SK-N-SH (cell line): ENCODE measurements around the gene SF3A1. TPM values are rescaled to one million over a fixed set of nuclear protein-coding genes. Genes with fewer than 3 reads are reported as not detected.

Source experiments
- CTCF ChIA-PET: fragments of 300-600, 350-600 bp; formaldehyde crosslinking; extraction: SDS; loops from one replicate; lab custom pipeline; 2021; lab: Yijun Ruan, JAX
- POLR2A ChIA-PET: fragments of 350-600 bp; sonication (Branson Sonifier 250); formaldehyde crosslinking; extraction: SDS; loops from one replicate; lab custom pipeline; 2020; ENCODE audit warnings: antibody characterized with exemption, inconsistent platforms; lab: Yijun Ruan, JAX
- DNase-seq: peaks from one replicate; pipeline ENCODE4 v3.0.0; 2012
- H2AFZ ChIP-seq: fragments of 200-600 bp; sonication (generic); 2 replicates; pipeline ENCODE4 v1.8.1; 2016; ENCODE audit warnings: antibody characterized with exemption, mild to moderate bottlenecking, low read depth
- H3F3A ChIP-seq: fragments of 200-600 bp; sonication (generic); replicated peaks from 2 replicates; pipeline ENCODE3; 2016; ENCODE audit warnings: antibody characterized with exemption, mild to moderate bottlenecking; ENCODE audit not compliant: insufficient read depth
- H3K27ac ChIP-seq, 2 experiments: fragments of 200-500 bp in 1 of 2; fragments of 200-600 bp in 1 of 2; sonication (Bioruptor generic) in 1 of 2; sonication (generic), shearing (Covaris generic) in 1 of 2; 2 replicates each; pipeline versions ENCODE4 v1.5.1 to v1.6.1; 2014 to 2016; ENCODE audit warnings: low read depth in 2 of 2, inconsistent platforms in 1 of 2, low read length in 1 of 2, mild to moderate bottlenecking in 1 of 2, mixed read lengths in 1 of 2
- H3K27me3 ChIP-seq: fragments of 200-600 bp; sonication (generic), shearing (Covaris generic); 2 replicates; pipeline ENCODE4 v1.6.1; 2016; ENCODE audit warnings: mixed run types; ENCODE audit not compliant: insufficient read depth
- H3K36me3 ChIP-seq, 2 experiments: fragments of 200-500 bp in 1 of 2; fragments of 200-600 bp in 1 of 2; sonication (Bioruptor generic) in 1 of 2; sonication (generic) in 1 of 2; replicated peaks in 1 of 2; 2 replicates each; pipeline versions ENCODE3 to v1.5.1; 2014 to 2016; ENCODE audit warnings: low read length in 1 of 2, mild to moderate bottlenecking in 1 of 2; ENCODE audit not compliant: insufficient read depth in 2 of 2, control insufficient read depth in 1 of 2
- H3K4me1 ChIP-seq, 2 experiments: fragments of 200-500 bp in 1 of 2; fragments of 200-600 bp in 1 of 2; sonication (Bioruptor generic) in 1 of 2; sonication (generic), shearing (Covaris generic) in 1 of 2; 2 replicates each; pipeline versions ENCODE4 v1.5.1 to v1.6.1; 2014 to 2016; ENCODE audit warnings: low read depth in 1 of 2, low read length in 1 of 2, mixed run types in 1 of 2; ENCODE audit not compliant: insufficient read depth in 2 of 2, control insufficient read depth in 1 of 2
- H3K4me2 ChIP-seq: fragments of 200-600 bp; sonication (generic), shearing (Covaris generic); 2 replicates; pipeline ENCODE4 v1.6.1; 2017; ENCODE audit warnings: mixed run types
- H3K4me3 ChIP-seq, 2 experiments: fragments of 200-500 bp in 1 of 2; fragments of 200-600 bp in 1 of 2; sonication (Bioruptor generic) in 1 of 2; sonication (generic), shearing (Covaris generic) in 1 of 2; 2 replicates each; pipeline versions ENCODE4 v1.5.1 to v1.8.1; 2014 to 2016; ENCODE audit warnings: low read depth in 2 of 2, inconsistent platforms in 1 of 2, low read length in 1 of 2, mild to moderate bottlenecking in 1 of 2, mixed read lengths in 1 of 2, moderate library complexity in 1 of 2
- H3K79me2 ChIP-seq: fragments of 200-600 bp; sonication (generic); 2 replicates; pipeline ENCODE4 v1.8.1; 2017; ENCODE audit warnings: mild to moderate bottlenecking; ENCODE audit not compliant: insufficient read depth
- H3K9ac ChIP-seq: fragments of 200-600 bp; sonication (generic); 2 replicates; pipeline ENCODE4 v1.6.1; 2017; ENCODE audit warnings: mixed run types
- H3K9me2 ChIP-seq: fragments of 200-600 bp; sonication (generic); 2 replicates; pipeline ENCODE4 v1.6.1; 2017; ENCODE audit warnings: mixed run types
- H3K9me3 ChIP-seq: fragments of 200-600 bp; sonication (generic); 2 replicates; pipeline ENCODE4 v1.6.1; 2017; ENCODE audit warnings: mixed run types, mild to moderate bottlenecking, moderate library complexity
- H4K20me1 ChIP-seq: fragments of 200-600 bp; sonication (generic); 2 replicates; pipeline ENCODE4 v1.6.1; 2017; ENCODE audit warnings: mild to moderate bottlenecking, mixed run types; ENCODE audit not compliant: insufficient read depth
- CHD2 ChIP-seq: fragments of 150-350 bp; IDR thresholded peaks from 2 replicates; pipeline ENCODE4 v1.6.1; 2018; ENCODE audit warnings: low read length; ENCODE audit not compliant: partially characterized antibody
- ELF1 ChIP-seq: IDR thresholded peaks from 2 replicates; pipeline ENCODE4 v1.4.0; 2012
- FOSL2 ChIP-seq: IDR thresholded peaks from 2 replicates; pipeline ENCODE4 v1.4.0; 2012; ENCODE audit warnings: low read depth, mild to moderate bottlenecking, moderate library complexity, borderline replicate concordance
- GABPA ChIP-seq: IDR thresholded peaks from 2 replicates; pipeline ENCODE4 v1.4.0; 2012; ENCODE audit warnings: low read depth, mild to moderate bottlenecking
- JUND ChIP-seq: IDR thresholded peaks from 2 replicates; pipeline ENCODE4 v1.4.0; 2012
- MXI1 ChIP-seq: IDR thresholded peaks from 2 replicates; pipeline ENCODE4 v1.6.1; 2012; ENCODE audit warnings: mild to moderate bottlenecking, low read depth, low read length, improper control_type of control experiment
- NRF1 ChIP-seq: IDR thresholded peaks from 2 replicates; pipeline ENCODE4 v1.6.1; 2012; ENCODE audit warnings: low read depth, mild to moderate bottlenecking, low read length
- POLR2AphosphoS5 ChIP-seq: IDR thresholded peaks from 2 replicates; pipeline ENCODE4 v1.6.1; 2012; ENCODE audit warnings: low read depth, low read length
- RAD21 ChIP-seq: IDR thresholded peaks from 2 replicates; pipeline ENCODE4 v1.6.1; 2012; ENCODE audit warnings: mild to moderate bottlenecking, low read length
- RFX5 ChIP-seq: IDR thresholded peaks from 2 replicates; pipeline ENCODE4 v1.6.1; 2012; ENCODE audit warnings: mild to moderate bottlenecking, improper control_type of control experiment, low read length
- SIN3A ChIP-seq: IDR thresholded peaks from 2 replicates; pipeline ENCODE4 v1.6.1; 2012; ENCODE audit warnings: low read depth, mild to moderate bottlenecking, low read length, moderate library complexity, borderline replicate concordance
- SMC3 ChIP-seq: IDR thresholded peaks from 2 replicates; pipeline ENCODE4 v1.6.1; 2012; ENCODE audit warnings: low read depth, low read length, improper control_type of control experiment
- TAF1 ChIP-seq: IDR thresholded peaks from 2 replicates; pipeline ENCODE4 v1.6.1; 2012; ENCODE audit warnings: low read depth, mild to moderate bottlenecking, low read length, moderate library complexity, borderline replicate concordance
- WGBS: methylation state at CpG from one replicate; pipeline ENCODE4 v1.1.6; 2017; ENCODE audit warnings: low lambda C conversion rate; 5-methylcytosine and 5-hydroxymethylcytosine counted together
- polyA plus RNA-seq, 3 experiments: library from polyadenylated mRNA; depleted of rRNA; stranded (reverse); fragments of >200 nt; gene quantifications; 2 replicates each; pipeline ENCODE4 v1.2.3, GENCODE V29; 2012
- TF ChIP-seq, protein P1 (sequence below): fragments of 150-350 bp; IDR thresholded peaks from 2 replicates; pipeline ENCODE4 v1.6.1; 2017; ENCODE audit warnings: antibody characterized with exemption, low read length, low read depth, borderline replicate concordance
- TF ChIP-seq, protein P2 (sequence below): fragments of 150-350 bp; IDR thresholded peaks from 2 replicates; pipeline ENCODE4 v1.6.1; 2016; ENCODE audit warnings: mild to moderate bottlenecking, low read depth, low read length
- TF ChIP-seq, protein P3 (sequence below): IDR thresholded peaks from 2 replicates; pipeline ENCODE4 v1.4.0; 2012; ENCODE audit warnings: low read depth, borderline replicate concordance

Gene SF3A1
- polyA plus RNA-seq, 1 of the 3 experiments (the other 2 are of a cell fraction): 75.2 TPM

DNA sequence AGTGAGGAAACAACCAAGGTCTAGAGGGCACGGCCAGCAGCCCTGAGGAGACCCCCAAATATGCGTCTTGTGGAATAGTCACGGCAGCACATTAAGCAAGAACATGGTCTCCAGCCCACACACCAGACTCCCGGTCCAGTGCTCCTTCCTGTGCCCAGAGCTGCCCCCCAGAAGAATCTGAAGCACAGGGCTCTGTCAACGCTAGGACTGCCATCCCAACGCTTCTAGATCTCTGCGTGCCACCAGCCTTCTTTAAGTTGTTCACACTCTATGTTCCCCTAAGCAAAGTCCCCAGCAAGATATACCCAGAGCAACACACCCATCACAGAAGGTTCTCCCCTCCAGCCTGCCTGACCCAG lies 36.6 kb upstream of the SF3A1 start:
- Histone ChIP-seq H3K4me1 (peaks cover 0 to 13% of the 10 kb centered on the region in 2 experiments; a peak in 2 of 4 replicates), H3K9me2 (no peaks in the 10 kb centered on the region), H3K4me2 (no peak overlapping the region), H3K4me3 (no peak overlapping the region), H4K20me1 (0 out of 2 replicates have a peak, but pooled peaks cover 3% of the 10 kb centered on the region), H3K9ac (no peak overlapping the region), H3K27ac (no peak overlapping the region), H3K9me3 (no peaks in the 10 kb centered on the region), H2AFZ (no peak overlapping the region), H3K27me3 (no peaks in the 10 kb centered on the region), H3F3A (no peaks in the 10 kb centered on the region), H3K79me2 (peaks cover 19% of the 10 kb centered on the region), H3K36me3 (no peaks in the 10 kb centered on the region)
- WGBS: 96% methylated on average over 4 of the region's 7 CpGs
- no peak for TF ChIP-seq TAF1
- no peak for TF ChIP-seq ELF1
- no peak for TF ChIP-seq SIN3A
- TF ChIP-seq RFX5: no peak
- no peak for TF ChIP-seq GABPA
- TF ChIP-seq, protein P1, sequence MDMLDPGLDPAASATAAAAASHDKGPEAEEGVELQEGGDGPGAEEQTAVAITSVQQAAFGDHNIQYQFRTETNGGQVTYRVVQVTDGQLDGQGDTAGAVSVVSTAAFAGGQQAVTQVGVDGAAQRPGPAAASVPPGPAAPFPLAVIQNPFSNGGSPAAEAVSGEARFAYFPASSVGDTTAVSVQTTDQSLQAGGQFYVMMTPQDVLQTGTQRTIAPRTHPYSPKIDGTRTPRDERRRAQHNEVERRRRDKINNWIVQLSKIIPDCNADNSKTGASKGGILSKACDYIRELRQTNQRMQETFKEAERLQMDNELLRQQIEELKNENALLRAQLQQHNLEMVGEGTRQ: no peak
- TF ChIP-seq CHD2: no peak
- no peak for TF ChIP-seq NRF1
- TF ChIP-seq POLR2AphosphoS5: no peak
- no peak for TF ChIP-seq RAD21
- no peak for TF ChIP-seq FOSL2
- TF ChIP-seq JUND: no peak
- TF ChIP-seq SMC3: no peak
- TF ChIP-seq, protein P2, sequence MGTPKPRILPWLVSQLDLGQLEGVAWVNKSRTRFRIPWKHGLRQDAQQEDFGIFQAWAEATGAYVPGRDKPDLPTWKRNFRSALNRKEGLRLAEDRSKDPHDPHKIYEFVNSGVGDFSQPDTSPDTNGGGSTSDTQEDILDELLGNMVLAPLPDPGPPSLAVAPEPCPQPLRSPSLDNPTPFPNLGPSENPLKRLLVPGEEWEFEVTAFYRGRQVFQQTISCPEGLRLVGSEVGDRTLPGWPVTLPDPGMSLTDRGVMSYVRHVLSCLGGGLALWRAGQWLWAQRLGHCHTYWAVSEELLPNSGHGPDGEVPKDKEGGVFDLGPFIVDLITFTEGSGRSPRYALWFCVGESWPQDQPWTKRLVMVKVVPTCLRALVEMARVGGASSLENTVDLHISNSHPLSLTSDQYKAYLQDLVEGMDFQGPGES: no peak
- TF ChIP-seq MXI1: no peak
- TF ChIP-seq, protein P3, sequence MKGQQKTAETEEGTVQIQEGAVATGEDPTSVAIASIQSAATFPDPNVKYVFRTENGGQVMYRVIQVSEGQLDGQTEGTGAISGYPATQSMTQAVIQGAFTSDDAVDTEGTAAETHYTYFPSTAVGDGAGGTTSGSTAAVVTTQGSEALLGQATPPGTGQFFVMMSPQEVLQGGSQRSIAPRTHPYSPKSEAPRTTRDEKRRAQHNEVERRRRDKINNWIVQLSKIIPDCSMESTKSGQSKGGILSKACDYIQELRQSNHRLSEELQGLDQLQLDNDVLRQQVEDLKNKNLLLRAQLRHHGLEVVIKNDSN: no peak
- no peak for DNase-seq
- ChIA-PET POLR2A (interaction anchor here (0.6 kb wide), 1 partner anchor 185 kb away, joined by 3 read pairs; no protein-coding TSS in a partner anchor), CTCF (interaction anchor here (15.4 kb wide), 1 partner anchor 105 kb away, joined by 228 read pairs; the partner anchor contains the start of gene CASTOR1)
